Retinal pigment epithelial cell (primary cell): ENCODE data around the gene XPR1.

Experiments
- DNase-seq: peaks from one replicate; pipeline ENCODE4 v3.0.0-alpha.2; 2010; ENCODE audit warnings: low read depth
- H3K4me3 ChIP-seq: 2 replicates; pipeline ENCODE4 v1.5.1; 2011; ENCODE audit warnings: mild to moderate bottlenecking, low read length, control low read depth, moderate library complexity
- TF ChIP-seq, protein P1 (sequence below): conservative IDR thresholded peaks from 2 replicates; pipeline ENCODE4 v1.5.1; 2011; ENCODE audit warnings: low read depth, low read length, control low read depth, inconsistent platforms

The XPR1 gene

DNA sequence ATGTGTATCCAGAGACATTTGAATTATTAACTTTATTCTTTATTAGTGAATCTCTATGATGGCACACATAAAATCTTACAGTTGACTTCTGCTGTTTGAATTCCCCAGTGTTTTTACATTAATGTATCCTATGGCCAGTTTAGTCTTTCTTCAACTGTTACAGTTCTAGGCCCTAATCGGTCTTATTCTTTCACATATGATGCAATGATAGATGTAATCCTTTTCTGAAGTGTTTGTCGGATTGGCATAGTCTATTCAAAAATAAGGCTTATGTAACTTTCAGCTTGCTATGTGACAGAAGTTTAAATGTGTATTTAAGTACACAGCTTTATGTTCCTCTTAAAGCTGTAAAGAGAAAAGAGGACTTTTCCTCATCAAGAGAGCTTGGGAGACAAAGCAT lies 254.5 kb downstream of the XPR1 start:
- TF ChIP-seq, protein P1, sequence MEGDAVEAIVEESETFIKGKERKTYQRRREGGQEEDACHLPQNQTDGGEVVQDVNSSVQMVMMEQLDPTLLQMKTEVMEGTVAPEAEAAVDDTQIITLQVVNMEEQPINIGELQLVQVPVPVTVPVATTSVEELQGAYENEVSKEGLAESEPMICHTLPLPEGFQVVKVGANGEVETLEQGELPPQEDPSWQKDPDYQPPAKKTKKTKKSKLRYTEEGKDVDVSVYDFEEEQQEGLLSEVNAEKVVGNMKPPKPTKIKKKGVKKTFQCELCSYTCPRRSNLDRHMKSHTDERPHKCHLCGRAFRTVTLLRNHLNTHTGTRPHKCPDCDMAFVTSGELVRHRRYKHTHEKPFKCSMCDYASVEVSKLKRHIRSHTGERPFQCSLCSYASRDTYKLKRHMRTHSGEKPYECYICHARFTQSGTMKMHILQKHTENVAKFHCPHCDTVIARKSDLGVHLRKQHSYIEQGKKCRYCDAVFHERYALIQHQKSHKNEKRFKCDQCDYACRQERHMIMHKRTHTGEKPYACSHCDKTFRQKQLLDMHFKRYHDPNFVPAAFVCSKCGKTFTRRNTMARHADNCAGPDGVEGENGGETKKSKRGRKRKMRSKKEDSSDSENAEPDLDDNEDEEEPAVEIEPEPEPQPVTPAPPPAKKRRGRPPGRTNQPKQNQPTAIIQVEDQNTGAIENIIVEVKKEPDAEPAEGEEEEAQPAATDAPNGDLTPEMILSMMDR, result no peak
- no peak for DNase-seq
- H3K4me3 ChIP-seq, result no peak overlapping the region

DNA sequence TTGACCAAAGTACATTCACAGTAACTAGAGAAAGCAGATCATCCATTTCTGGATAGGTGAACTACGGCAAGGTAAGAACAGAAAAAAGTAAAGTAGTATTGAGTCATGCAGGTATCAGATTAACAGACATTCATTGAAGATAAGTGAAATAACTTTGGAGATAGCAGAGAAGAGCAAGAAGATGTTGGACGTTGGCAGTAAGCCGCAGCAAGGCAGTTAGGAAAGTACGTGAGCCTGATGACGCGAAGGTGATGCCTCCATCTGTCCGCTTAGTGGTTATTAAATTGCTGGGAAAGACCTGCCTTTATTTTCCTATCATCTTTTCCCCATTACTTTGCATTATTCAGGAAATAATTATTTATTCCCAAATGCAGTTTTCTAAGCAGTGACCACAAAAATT lies 256.0 kb downstream of the XPR1 start:
- no peak overlapping the region for H3K4me3 ChIP-seq
- DNase-seq, result no peak
- TF ChIP-seq, protein P1, result no peak

DNA sequence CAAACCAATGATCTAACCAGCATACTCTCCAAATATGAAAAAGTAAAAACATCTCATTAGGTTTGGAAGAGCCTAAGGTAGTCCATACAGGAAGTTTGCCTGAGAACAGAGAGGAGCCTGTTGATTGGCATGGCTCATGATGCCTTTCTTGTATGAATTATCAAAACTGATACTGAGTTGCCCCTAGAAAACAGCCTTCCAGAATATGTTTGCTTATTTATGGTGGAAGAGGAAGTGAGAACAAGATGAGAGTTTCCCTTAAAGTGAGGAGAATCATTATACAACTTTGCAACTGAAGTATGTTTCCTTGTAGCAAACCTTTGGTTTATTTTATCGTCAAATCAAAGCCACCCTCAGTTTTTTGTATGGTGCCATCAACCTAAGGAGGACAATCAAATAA lies 257.0 kb downstream of the XPR1 start:
- no peak overlapping the region for H3K4me3 ChIP-seq
- no peak for DNase-seq
- TF ChIP-seq, protein P1, result no peak

DNA sequence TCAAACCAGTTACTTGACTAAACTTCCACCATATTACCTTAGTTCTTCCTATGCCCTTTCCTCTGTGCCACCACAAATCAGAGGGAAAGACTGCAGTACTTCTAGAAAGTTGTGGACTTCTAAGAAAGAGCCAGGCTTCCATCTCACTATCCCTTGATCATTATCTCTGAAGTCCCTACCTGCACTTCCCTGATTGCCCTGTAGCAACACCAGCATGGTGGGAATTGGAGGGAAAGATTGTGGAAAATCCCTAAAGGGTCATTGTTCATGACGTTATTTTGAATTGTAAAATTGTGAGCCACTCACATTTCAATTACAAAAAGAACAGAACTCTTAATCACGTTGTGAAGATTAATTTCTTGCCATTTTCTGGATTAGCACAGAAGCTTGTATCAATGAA lies 257.5 kb downstream of the XPR1 start:
- DNase-seq, result no peak
- H3K4me3 ChIP-seq, result no peak overlapping the region
- TF ChIP-seq, protein P1, result no peak

DNA sequence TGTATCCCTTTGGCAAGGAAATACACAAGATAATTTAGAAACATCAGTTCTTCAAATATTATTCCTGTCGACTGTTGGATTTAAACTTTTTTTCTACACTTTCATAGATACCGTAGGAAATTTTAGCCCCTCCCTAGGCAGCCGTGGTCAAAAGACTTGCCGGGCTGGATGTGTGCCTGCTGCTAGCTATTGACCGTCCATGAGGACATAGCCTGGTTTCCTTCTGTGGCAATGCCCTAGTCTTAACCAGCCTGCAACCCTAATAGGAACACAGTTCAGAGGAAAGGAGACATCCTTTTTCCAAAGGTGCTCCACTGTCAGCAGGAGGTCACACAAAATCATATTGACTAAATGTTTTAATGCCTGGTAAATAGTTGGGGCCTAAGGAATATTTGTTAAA lies 260.4 kb downstream of the XPR1 start:
- DNase-seq, result no peak
- TF ChIP-seq, protein P1, result no peak
- no peak overlapping the region for H3K4me3 ChIP-seq

DNA sequence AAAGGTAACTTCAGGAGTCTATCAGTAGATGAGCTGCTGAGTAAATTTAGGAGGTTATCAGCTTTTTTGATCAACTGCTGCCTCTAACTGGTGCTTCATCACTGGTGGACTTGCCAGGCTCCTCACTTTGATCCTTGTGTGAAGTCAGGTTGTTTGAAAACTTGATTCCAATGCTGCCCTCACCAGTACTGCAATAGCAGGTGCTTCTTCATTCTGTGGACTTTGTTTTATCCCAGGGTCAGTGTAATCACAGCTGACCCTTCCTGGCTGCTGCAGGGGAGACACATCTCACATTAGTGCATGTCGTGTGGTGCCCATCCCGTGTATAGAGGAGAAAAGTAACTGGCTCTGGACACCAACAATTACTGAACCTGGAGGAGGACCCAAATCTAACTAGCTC lies 260.9 kb downstream of the XPR1 start:
- DNase-seq, result no peak
- TF ChIP-seq, protein P1, result no peak

DNA sequence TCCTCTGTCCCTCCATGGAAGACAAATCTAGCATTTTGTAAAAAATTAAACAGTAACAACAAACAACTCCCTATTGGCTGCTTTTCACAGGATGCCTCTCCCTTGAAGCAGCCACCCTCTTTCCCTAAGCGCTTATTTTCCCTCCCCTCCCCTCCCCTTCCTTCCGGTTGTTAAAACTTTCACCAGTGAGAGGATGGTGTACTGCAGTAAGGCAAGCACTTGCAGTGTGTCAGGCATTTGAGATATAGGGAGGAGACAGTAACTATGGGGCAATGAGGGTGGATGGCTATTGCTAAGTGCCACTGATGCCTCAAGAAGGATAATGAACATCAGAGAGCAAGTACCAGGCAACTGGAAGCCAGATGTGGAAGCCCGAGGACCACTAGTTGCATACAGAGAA lies 261.8 kb downstream of the XPR1 start:
- DNase-seq, result no peak
- TF ChIP-seq, protein P1, result no peak
- no peak overlapping the region for H3K4me3 ChIP-seq

More for the DNA sequence above, 260.9 kb downstream of the XPR1 start:
- no peak overlapping the region for H3K4me3 ChIP-seq
